ENCODE measurements around the gene AXIN1.
"Not testable (repeated sequence)": the region's sequence is repeated elsewhere in the genome, so short reads cannot be mapped to it uniquely, and the experiment has no call there.

AXIN1 gene

DNA sequence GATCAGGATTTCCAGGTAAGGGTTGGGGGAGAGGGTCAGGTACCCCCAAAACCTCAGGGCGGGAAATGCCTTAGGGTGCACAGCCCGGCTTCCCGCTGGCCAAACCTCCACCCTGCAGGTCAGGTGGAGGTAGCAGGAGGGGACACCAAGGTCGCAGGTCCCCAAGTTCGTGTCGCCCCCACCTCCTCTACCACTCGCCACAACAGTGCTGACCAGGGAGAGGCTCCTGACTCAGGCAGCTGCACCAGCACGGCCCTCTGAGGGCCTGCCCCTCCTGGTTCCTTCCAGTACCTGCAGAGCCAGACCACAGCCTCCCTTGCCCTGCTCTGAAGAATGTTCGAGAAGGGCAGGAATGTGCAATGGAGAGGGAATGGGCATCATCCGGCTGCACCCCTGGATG, 14.0 kb upstream of the AXIN1 start:
- TF ChIP-seq, protein P1, sequence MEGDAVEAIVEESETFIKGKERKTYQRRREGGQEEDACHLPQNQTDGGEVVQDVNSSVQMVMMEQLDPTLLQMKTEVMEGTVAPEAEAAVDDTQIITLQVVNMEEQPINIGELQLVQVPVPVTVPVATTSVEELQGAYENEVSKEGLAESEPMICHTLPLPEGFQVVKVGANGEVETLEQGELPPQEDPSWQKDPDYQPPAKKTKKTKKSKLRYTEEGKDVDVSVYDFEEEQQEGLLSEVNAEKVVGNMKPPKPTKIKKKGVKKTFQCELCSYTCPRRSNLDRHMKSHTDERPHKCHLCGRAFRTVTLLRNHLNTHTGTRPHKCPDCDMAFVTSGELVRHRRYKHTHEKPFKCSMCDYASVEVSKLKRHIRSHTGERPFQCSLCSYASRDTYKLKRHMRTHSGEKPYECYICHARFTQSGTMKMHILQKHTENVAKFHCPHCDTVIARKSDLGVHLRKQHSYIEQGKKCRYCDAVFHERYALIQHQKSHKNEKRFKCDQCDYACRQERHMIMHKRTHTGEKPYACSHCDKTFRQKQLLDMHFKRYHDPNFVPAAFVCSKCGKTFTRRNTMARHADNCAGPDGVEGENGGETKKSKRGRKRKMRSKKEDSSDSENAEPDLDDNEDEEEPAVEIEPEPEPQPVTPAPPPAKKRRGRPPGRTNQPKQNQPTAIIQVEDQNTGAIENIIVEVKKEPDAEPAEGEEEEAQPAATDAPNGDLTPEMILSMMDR (IDR thresholded peaks at IDR 0.05), result no peak
- Histone ChIP-seq H3K9me3 (no peaks in the 10 kb centered on the region), H3K4me3 (ENCODE audit: low read depth in 1 of 2, low read length in 1 of 2) (no peak overlapping the region), H3K27me3 (peaks cover 35% of the 10 kb centered on the region), H3K27ac (no peak overlapping the region), H3K4me1 (ENCODE audit: control insufficient read depth in 1 of 2, insufficient read depth in 1 of 2, low read depth in 1 of 2, low read length in 1 of 2) (peaks cover 16 to 26% of the 10 kb centered on the region in 2 experiments), H3K36me3 (peaks cover 45% of the 10 kb centered on the region)

- Histone ChIP-seq H3K27ac (no peak overlapping the region), H3K36me3 (peaks cover 39% of the 10 kb centered on the region), H3K27me3 (peaks cover 31% of the 10 kb centered on the region), H3K9me3 (no peaks in the 10 kb centered on the region), H3K4me1 (ENCODE audit: control insufficient read depth in 1 of 2, insufficient read depth in 1 of 2, low read depth in 1 of 2, low read length in 1 of 2) (peaks cover 6 to 14% of the 10 kb centered on the region in 2 experiments), H3K4me3 (ENCODE audit: low read depth in 1 of 2, low read length in 1 of 2) (no peak overlapping the region)
- TF ChIP-seq, protein P1 (IDR thresholded peaks at IDR 0.05), result no peak
These were observed 12.3 kb upstream of the AXIN1 start for GRCh38 chr16:364595-365491.

DNA sequence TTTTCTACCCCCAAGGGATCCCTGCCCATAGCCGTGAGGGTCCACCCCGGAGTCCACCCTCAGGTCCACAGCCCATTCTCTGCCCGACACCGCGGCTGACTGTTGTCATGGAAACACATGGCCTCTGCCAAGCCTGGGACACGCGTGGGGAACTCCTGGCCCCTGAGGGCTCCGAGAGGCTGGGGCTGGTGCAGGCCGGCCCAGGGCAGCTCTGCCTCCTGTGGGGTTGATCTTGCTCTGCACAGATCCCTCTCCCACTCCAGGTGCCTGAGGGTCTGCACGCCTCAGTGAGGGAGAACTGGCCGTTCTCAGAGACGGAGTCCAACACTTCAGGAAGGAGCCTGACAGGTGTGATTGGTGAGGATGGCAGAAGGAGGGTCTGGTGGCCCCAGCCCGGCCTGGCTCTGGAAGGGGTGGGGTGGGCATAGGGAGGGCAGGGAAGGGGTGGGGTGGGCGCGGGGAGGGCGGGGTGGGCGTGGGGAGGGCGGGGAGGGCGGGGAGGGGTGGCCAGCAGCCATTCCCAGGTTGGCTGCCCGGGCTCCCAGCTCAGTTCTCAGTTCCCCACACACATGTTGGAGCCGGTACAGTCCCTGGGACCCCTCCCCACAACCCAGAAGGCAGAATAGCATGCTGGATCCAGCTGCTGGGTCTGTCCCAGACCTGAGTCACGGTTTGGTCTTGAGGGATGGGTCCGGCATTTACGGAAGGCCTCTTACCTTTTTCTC, 11.4 kb upstream of the AXIN1 start:
- H3K4me3 ChIP-seq (ENCODE audit: low read depth in 1 of 2, low read length in 1 of 2), result no peak overlapping the region
- H3K4me1 ChIP-seq (ENCODE audit: control insufficient read depth in 1 of 2, insufficient read depth in 1 of 2, low read depth in 1 of 2, low read length in 1 of 2), result peaks cover 0 to 6% of the 10 kb centered on the region in 2 experiments
- peaks cover 26% of the 10 kb centered on the region for H3K27me3 ChIP-seq
- TF ChIP-seq, protein P1 (IDR thresholded peaks at IDR 0.05), result no peak
- H3K27ac ChIP-seq, result no peak overlapping the region
- peaks cover 30% of the 10 kb centered on the region for H3K36me3 ChIP-seq
- H3K9me3 ChIP-seq, result no peaks in the 10 kb centered on the region

GRCh38 chr16:363110-363765, 10.7 kb upstream of the AXIN1 start:
- H3K4me3 ChIP-seq (ENCODE audit: low read depth in 1 of 2, low read length in 1 of 2), result no peak overlapping the region
- H3K4me1 ChIP-seq (ENCODE audit: control insufficient read depth in 1 of 2, insufficient read depth in 1 of 2, low read depth in 1 of 2, low read length in 1 of 2), result peaks cover 0 to 6% of the 10 kb centered on the region in 2 experiments
- H3K36me3 ChIP-seq, result peaks cover 23% of the 10 kb centered on the region
- H3K27ac ChIP-seq, result no peak overlapping the region
- TF ChIP-seq, protein P1 (IDR thresholded peaks at IDR 0.05), result no peak
- peaks cover 26% of the 10 kb centered on the region for H3K27me3 ChIP-seq
- H3K9me3 ChIP-seq, result no peaks in the 10 kb centered on the region

- not testable (repeated sequence) for H3K9me3 ChIP-seq; H3K4me1 ChIP-seq (ENCODE audit: control insufficient read depth in 1 of 2, insufficient read depth in 1 of 2, low read depth in 1 of 2, low read length in 1 of 2); H3K27ac ChIP-seq; H3K4me3 ChIP-seq (ENCODE audit: low read depth in 1 of 2, low read length in 1 of 2)
- H3K27me3 ChIP-seq, result peaks cover 26% of the 10 kb centered on the region
- H3K36me3 ChIP-seq, result peaks cover 17% of the 10 kb centered on the region
These were observed 10.1 kb upstream of the AXIN1 start for GRCh38 chr16:362702-362999.
